Measurements from ENCODE around the gene TCF7L1.

DNA sequence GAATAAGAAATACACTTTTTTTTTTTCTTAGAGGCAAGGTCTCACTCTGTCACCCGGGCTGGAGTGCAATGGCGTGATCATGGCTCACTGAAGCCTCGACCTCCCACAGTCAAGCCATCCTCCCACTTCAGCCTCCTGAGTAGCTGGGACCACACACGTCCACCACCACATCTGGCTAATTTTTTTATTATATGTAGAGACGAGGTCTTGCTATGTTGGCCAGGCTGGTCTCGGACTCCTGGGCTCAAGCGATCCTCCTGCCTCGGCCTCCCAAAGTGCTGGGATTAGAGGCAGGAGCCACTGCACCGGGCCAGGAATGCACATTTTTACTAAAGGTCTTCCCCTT, 192.2 kb downstream of the TCF7L1 start:
- TF ChIP-seq, protein P1, sequence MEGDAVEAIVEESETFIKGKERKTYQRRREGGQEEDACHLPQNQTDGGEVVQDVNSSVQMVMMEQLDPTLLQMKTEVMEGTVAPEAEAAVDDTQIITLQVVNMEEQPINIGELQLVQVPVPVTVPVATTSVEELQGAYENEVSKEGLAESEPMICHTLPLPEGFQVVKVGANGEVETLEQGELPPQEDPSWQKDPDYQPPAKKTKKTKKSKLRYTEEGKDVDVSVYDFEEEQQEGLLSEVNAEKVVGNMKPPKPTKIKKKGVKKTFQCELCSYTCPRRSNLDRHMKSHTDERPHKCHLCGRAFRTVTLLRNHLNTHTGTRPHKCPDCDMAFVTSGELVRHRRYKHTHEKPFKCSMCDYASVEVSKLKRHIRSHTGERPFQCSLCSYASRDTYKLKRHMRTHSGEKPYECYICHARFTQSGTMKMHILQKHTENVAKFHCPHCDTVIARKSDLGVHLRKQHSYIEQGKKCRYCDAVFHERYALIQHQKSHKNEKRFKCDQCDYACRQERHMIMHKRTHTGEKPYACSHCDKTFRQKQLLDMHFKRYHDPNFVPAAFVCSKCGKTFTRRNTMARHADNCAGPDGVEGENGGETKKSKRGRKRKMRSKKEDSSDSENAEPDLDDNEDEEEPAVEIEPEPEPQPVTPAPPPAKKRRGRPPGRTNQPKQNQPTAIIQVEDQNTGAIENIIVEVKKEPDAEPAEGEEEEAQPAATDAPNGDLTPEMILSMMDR (IDR thresholded peaks at IDR 0.05; ENCODE audit: low read depth, low read length, poor library complexity, severe bottlenecking) = no peak
- TF ChIP-seq EZH2phosphoT487 (IDR thresholded peaks at IDR 0.05; ENCODE audit: borderline replicate concordance, low read length) = no peak
